ENCODE data around the gene FAM118A. TPM values are rescaled to one million over a fixed set of nuclear protein-coding genes. Genes with fewer than 3 reads are reported as not detected.
"Not testable (repeated sequence)": the region's sequence is repeated elsewhere in the genome, so short reads cannot be mapped to it uniquely, and the experiment has no call there.

FAM118A gene
- total RNA-seq, 1 donor from 2014 or later, result 59.3 TPM

DNA sequence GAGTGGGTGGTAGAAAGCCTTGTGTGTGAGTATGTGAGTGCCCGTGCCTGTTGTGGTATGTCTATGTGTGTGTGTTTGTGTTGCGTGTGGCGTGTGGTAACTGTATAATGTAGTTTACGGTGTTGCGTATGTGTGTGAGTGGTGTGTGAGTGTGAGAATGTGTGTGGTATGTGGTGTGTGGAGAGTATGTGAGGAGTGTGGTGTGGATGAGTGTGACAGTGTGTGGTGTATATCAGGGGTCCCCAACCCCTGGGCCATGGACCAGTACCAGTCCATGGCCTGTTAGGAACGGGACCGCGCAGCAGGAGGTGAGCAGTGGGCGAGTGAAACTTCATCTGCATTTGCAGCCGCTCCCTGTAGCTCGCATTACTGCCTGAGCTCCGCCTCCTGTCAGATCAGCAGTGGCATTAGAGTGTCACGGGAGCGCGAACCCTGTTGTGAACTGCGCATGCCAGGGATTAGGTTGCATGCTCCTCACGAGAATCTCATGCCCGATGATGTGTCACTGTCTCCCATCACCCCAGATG, 19.3 kb upstream of the FAM118A start:
- Mint-ChIP-seq H3K9me3 (no peaks in the 10 kb centered on the region), H3K27ac (no peak overlapping the region), H3K4me3 (no peak overlapping the region), H3K36me3 (ENCODE audit: low read depth) (no peaks in the 10 kb centered on the region), H3K4me1 (peaks cover 43% of the 10 kb centered on the region), H3K27me3 (no peaks in the 10 kb centered on the region)
- POLR2A ChIA-PET, result interaction anchor here (0.7 to 1.2 kb wide), 3 partner anchors 18 to 22 kb away, joined by 3 to 5 read pairs (median 3); partner anchors contain the start of gene FAM118A
- no peak for ATAC-seq (ENCODE audit: low read depth)
- intact Hi-C loops (cut with micrococcal nuclease), result no loop called here
- no peak for DNase-seq
- CTCF ChIA-PET, result no interaction called here
- no peak for TF ChIP-seq CTCF (IDR thresholded peaks at IDR 0.05)

DNA sequence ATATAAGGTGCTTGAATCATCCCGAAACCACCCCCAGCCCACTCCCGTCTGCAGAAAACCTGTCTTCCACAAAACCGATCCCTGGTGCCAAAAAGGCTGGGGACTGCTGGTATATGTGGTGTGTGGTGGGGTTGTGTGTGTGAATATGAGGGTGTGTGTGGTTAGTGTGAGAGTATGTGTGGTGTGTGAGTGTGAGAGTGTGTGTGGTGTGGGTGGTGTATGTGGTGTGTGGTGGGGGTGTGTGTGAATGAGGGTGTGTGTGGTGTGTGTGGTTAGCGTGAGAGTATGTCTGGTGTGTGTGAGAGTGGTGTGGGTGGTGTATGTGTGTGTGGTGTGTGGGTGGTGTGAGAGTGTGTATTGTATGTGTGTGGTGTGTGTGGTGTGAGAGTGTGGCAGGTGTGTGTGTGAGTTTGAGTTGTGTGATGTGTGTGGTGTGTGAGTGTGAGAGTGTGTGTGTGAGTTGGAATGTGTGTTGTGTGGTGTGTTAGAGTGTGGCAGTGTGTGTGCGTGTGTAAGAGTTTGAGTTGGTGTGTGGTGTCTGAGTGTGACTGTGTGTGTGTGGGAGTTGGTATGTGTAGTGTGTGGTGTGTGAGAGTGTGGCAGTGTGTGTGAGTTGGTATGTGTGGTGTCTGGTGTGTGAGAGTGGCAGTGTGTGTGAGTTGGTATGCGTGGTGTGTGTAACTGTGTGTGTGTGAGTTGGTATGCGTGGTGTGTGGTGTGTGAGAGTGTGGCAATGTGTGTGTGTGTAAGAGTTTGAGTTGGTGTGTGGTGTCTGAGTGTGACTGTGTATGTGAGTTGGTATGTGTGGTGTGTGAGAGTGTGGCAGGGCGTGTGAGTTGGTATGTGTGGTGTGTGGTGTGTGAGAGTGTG, 18.4 kb upstream of the FAM118A start:
- ATAC-seq (ENCODE audit: low read depth) (no peak), DNase-seq (no peak)
- CTCF ChIA-PET, result no interaction called here
- Mint-ChIP-seq H3K4me3 (no peak overlapping the region), H3K9me3 (no peaks in the 10 kb centered on the region), H3K27me3 (no peaks in the 10 kb centered on the region), H3K4me1 (peaks cover 43% of the 10 kb centered on the region), H3K36me3 (ENCODE audit: low read depth) (no peaks in the 10 kb centered on the region), H3K27ac (no peak overlapping the region)
- intact Hi-C loops (cut with micrococcal nuclease), result no loop called here
- TF ChIP-seq CTCF (IDR thresholded peaks at IDR 0.05), result no peak
- POLR2A ChIA-PET, result interaction anchor here (0.7 to 1.2 kb wide), 2 partner anchors 17 to 21 kb away, joined by 3 to 5 read pairs; no protein-coding TSS in a partner anchor

DNA sequence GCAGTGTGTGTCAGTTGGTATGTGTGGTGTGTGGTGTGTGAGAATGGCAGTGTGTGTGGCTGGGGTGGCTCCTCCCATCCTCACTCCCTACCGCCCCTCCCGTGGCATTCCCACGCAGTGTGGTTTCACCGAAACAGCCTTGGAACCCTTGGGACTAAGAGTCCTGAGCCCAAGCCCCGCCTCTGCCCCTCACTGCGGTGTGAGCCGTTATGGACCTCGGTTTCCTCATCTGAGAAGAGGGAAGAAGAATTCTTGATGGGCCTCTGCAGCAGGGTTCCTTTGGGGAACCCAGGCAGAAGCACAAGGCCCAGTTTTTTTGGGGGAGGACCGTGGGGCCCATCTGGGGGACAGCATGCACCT, 17.8 kb upstream of the FAM118A start:
- no peaks in the 10 kb centered on the region for H3K9me3 Mint-ChIP-seq
- no peak for DNase-seq
- H3K27ac Mint-ChIP-seq, result no peak overlapping the region
- ChIA-PET POLR2A (interaction anchor here (1.3 kb wide), 1 partner anchor 129 kb away, joined by 4 read pairs; no protein-coding TSS in a partner anchor), CTCF (no interaction called here)
- H3K4me3 Mint-ChIP-seq, result no peak overlapping the region
- ATAC-seq (ENCODE audit: low read depth), result no peak
- peaks cover 43% of the 10 kb centered on the region for H3K4me1 Mint-ChIP-seq
- H3K27me3 Mint-ChIP-seq, result no peaks in the 10 kb centered on the region
- no peaks in the 10 kb centered on the region for H3K36me3 Mint-ChIP-seq (ENCODE audit: low read depth)
- TF ChIP-seq CTCF (IDR thresholded peaks at IDR 0.05), result no peak
- intact Hi-C loops (cut with micrococcal nuclease), result no loop called here

DNA sequence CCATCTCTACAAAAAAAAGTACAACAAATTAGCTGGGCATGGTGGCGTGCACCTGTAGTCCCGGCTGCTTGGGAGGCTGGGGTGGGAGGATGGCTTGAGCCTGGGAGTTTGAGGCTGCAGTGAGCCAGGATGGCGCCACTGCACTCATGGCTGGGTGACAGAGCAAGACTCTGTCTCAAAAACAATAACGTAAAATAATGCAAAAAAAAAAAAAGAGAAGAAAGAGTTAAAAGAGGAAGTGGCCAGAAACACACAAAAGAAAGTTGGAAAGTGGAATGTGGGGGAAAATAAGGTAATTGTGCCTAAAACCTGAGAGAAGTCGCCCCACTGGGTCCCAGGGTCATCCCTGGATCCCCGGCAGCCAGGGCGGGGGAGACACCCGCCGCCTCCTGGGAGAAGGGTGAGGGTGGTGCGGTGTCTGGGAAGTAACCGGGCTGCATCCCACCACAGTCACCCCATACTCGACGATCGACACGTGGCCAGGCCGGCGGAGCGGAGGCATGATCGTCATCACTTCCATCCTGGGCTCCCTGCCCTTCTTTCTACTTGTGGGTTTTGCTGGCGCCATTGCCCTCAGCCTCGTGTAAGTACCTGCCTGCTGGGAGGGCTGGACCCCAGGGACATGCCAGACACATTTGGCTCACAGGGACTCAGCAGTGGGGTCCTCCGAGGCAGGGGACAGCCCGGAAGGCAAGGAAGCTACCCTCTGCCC, 16.8 kb upstream of the FAM118A start:
- intact Hi-C loops (cut with micrococcal nuclease), result no loop called here
- ChIA-PET POLR2A (interaction anchor here (0.5 to 1.3 kb wide), 2 partner anchors 10 to 130 kb away, joined by 4 read pairs; no protein-coding TSS in a partner anchor), CTCF (no interaction called here)
- H3K36me3 Mint-ChIP-seq (ENCODE audit: low read depth), result no peaks in the 10 kb centered on the region
- TF ChIP-seq CTCF (IDR thresholded peaks at IDR 0.05), result no peak
- H3K27me3 Mint-ChIP-seq, result no peaks in the 10 kb centered on the region
- peak overlapping the region; percentile 46 for H3K27ac Mint-ChIP-seq
- DNase-seq, result no peak
- H3K9me3 Mint-ChIP-seq, result no peaks in the 10 kb centered on the region
- peaks cover 37% of the 10 kb centered on the region for H3K4me1 Mint-ChIP-seq
- ATAC-seq (ENCODE audit: low read depth), result no peak
- no peak overlapping the region for H3K4me3 Mint-ChIP-seq

GRCh38 chr22:45294030-45294429, 15.7 kb upstream of the FAM118A start:
- Mint-ChIP-seq H3K27ac (peak overlapping the region; percentile 42), H3K27me3 (no peaks in the 10 kb centered on the region), H3K4me3 (no peak overlapping the region), H3K4me1 (peaks cover 26% of the 10 kb centered on the region), H3K9me3 (no peaks in the 10 kb centered on the region), H3K36me3 (ENCODE audit: low read depth) (no peaks in the 10 kb centered on the region)
- ATAC-seq (ENCODE audit: low read depth) (no peak), DNase-seq (no peak)
- no peak for TF ChIP-seq CTCF (IDR thresholded peaks at IDR 0.05)
- ChIA-PET POLR2A (no interaction called here), CTCF (no interaction called here)
- intact Hi-C loops (cut with micrococcal nuclease), result no loop called here

- H3K27me3 Mint-ChIP-seq; ATAC-seq (ENCODE audit: low read depth); DNase-seq; H3K9me3 Mint-ChIP-seq; H3K36me3 Mint-ChIP-seq (ENCODE audit: low read depth); CTCF ChIA-PET; H3K4me3 Mint-ChIP-seq; intact Hi-C loops (cut with micrococcal nuclease): not testable (repeated sequence)
- POLR2A ChIA-PET, result interaction anchor here (0.6 to 1.4 kb wide), 2 partner anchors 10 to 741 kb away, joined by 4 to 5 read pairs; partner anchors contain the start of gene UPK3A
- Mint-ChIP-seq H3K4me1 (peaks cover 22% of the 10 kb centered on the region), H3K27ac (peak overlapping the region; percentile 42)
Measured at GRCh38 chr22:45295004-45295403, 14.7 kb upstream of the FAM118A start.
